ENCODE results near the gene GLTP.
A peak's percentile ranks its signal among the peaks of the same experiment; 100 is the strongest.
"Not testable (repeated sequence)": the region's sequence is repeated elsewhere in the genome, so short reads cannot be mapped to it uniquely, and the experiment has no call there.

The GLTP gene, protein sequence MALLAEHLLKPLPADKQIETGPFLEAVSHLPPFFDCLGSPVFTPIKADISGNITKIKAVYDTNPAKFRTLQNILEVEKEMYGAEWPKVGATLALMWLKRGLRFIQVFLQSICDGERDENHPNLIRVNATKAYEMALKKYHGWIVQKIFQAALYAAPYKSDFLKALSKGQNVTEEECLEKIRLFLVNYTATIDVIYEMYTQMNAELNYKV

DNA sequence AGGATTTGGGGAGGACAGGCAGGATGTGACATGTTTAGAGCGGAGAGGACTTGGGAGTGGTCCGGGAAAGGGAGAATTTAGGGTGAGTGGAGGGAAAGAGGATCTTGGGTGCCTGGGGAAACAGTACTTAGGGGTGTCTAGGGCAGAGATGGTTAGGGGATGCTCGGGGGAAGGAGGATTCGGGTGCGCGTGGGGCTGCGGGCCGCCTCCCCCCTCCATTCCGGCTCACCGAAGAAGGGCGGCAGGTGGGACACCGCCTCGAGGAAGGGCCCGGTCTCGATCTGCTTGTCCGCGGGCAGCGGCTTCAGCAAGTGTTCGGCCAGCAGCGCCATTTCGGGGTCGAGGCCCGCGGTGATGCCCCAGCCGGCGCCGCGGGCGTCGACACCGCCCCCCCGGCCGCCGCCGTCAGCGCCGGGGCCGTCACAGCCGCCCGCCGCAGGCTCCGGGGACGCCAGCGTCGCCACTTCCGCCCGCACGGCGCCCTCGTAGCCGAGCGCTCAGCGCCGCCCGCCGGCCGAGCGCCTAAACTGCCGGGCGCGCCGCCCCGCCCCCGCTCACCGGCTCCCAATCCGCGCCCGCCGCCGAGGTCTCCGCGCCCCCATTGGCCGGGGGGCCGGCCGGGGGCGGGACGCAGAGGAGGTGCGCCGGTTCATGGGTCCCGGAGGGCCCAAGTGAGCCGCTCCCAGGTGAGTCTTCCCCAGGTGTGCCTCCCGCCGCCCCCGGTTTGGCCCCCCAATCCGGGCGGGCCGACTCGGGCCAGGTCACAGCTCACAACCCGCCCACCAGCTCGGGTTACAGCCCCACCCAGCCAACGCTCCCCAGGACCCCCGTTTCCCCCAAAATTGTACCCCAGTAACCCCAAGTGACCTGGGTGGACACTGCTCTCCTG, at the start of gene GLTP:
GLTP (minus strand) TSS at position 499 of the 889 bp plus-strand sequence; CDS start at position 332, 167 bp downstream.
- peak; percentile 94 for DNase-seq

DNA sequence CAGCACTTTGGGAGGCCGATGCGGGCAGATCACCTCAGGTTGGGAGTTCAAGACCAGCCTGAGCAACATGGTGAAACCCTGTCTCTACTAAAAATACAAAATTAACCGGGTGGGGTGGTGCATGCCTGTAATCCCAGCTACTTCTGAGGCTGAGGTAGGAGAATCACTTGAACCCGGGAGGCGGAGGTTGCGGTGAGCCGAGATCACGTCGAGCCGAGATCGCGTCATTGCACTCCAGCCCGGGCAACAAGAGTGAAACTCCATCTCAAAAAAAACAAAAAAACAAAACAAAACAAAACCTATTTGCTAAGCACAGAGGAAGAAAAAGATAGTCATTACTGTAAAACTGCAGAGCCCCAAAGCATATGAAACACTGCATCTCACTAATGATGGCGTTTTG, 49.0 kb upstream of the GLTP start:
- not testable (repeated sequence) for DNase-seq

DNA sequence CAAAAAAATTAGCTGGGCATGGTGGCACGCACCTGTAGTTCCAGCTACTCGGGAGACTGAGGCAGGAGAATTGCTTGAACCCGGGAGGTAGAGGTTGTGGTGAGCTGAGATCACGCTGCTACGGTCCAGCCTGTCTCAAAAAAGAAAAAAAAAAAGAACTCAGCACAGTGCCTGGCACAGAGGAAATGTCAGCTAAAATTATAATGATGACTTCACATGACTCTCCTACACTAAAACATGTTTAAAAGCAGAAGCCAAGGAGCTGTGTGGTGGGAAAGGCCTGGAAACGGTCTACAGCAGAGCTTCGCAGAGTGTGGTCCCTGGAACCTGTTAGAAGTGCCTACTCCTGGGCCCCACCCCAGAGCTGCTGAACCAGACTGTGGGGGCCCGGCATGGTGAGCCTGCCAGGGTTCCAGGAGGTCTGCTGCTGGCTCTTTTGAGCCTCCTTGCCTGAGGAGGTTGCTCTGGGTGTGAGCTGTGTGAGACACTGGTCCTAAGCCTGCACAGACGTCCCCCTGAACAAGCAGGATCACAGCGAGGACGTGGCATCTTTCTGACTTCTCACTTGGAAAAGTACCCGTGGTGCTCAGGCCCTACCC, 47.8 kb upstream of the GLTP start:
- DNase-seq, result no peak

DNA sequence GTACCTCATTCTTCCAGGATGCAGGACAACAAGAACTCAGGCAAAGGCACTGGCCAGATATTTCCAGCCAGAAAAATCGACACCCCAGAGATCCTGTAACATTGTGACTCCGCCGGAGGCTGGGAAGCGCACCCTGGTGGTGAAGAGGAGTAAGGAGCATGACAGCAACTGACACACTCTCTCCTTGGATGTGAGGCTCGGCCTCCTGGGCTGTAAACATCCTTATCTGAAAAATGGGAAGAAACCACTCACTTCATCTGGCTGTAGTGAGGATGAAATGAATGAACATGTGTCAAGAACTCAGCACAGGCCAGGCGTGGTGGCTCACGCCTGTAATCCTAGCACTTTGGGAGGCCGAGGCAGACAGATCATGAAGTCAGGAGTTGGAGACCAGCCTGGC, 47.3 kb upstream of the GLTP start:
- peak; percentile 29 for DNase-seq

DNA sequence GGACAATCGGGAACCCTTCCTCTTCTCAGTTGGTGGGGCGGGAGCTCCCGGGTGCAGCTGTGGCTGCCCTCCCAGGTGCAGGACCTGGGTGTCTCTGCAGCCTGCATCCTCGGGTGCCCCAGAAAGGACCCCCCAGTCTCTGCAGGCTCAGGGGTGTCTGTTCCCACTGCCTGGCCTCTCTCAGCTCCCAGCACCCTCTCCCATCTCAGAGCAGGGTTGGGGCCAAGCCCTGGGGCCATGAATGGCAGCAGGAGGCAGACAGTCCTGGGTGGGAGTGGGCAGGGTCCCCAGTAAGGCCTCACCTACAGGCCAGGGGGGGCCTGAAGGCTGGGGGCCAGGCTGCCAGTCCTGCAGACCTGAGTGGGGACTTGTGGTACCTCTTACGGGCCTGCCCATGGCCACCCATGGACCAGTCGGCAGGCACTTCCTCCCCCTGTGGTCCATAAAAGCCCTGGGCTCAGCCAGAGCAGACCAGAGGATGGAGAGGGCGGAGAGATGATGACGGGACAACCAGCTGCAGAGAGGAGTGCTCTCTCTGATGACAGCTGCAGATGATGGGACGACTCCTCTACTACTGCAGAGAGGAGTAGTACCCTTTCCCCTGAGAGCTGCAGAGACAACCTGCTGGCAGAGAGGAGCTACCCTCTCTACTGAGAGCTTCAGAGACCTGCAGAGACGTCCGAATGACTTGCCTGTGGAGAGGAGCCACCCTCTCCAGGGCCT, 46.3 kb upstream of the GLTP start:
- no peak for DNase-seq

DNA sequence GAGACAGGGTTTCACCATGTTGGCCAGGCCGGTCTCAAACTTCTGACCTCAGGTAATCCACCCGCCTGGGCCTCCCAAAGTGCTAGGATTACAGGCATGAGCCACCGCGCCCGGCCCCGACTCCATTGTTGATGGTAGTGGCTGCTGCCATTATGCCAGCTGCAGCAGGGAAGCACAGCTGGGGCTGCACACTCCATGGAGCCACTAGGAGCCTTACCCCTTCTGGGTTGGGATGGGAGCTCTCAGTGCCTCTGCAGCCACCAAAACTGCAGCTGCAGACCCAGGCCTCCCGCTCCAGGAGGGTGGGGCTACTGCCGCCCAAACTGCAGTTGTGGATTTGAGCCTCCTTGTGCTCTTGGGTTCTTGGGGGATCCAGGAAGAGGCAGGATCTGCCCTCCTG, 45.7 kb upstream of the GLTP start:
- DNase-seq, result no peak

DNA sequence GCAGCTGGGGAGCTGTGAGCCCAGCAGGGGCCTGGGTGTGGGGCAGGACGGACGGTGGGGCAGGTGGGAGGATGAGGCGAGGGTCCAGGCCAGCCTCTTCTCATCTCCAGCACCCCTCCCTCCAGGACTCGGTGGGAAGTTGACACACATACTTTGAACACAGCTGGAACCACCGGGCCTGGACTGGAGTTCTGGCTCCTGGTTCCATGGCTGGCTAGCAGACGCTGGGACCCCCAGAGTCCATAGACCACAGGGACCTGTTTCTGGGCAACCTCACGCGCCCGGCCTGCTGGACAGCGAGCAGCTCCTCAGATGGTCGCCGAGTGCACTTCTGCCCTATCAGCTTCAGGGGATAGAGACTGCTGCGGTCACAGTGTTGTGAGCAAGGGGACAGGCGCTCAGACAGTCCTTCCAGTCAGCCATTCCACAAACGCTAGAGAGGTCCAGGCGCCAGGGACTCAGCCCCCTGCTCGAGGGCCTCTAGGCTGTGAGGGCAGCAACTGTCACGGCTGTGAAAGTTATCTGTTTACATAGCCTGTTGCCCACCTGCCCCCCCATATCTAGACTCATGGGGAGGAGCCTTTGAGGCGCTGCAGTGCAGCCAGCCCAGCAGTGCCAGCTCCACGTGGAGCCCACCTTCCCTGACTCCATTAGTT, 45.0 kb upstream of the GLTP start:
- no peak for DNase-seq

DNA sequence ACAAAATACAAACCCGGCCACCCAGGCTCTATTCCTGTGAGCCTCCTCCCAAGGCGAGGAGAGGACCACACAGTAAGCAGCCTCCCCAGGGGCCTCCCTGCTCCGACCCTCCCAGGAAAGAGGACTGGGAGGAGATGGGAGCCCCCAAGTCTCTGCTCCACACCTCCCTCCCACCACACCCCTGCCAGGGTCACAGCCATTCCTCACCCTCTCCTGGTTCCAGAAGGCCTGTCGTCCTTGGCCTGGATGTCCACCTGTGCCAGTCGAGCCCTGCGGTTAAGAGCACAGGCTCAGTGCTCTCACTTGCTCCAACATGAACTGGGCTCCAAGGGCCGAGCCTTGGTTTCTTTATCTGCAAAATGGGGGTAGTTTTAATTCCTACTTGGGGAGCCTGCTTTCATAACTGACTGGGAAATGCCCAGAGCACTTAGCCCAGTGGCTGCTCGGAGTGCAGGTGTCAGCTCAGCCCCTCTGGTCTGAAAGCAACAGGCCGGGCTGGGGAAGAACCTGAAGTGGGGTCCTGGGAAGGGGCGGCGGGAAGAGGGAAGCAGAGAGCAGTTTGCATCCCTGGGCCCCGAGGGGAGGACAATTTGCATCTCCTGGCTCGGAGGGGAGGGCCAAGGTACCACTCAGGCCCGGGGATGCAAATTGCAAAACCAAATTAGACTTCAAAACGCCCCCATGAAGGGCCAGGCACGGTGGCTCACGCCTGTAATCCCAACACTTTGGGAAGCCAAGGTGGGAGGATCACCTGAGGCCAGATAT, 43.3 kb upstream of the GLTP start:
- DNase-seq, result no peak

DNA sequence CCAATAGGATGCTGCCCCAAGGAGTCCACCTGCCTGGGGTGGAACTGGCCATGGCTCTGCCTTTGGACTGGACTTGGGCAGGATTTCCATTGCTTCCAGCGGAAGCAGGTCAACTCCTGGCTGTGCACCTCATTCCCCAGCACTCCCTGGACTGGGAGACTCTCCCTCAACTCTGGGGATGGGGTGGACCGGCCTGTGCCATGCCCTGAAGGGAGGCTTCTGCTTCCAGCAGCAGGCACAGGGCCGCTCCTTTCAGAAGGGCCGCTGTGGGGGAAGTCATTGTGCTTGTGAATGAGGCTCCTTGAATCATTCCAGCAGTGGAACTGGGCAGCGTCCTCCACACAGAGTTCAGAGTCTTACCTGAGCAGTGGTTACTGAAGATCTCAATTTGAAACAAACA, 42.7 kb upstream of the GLTP start:
- DNase-seq, result no peak

DNA sequence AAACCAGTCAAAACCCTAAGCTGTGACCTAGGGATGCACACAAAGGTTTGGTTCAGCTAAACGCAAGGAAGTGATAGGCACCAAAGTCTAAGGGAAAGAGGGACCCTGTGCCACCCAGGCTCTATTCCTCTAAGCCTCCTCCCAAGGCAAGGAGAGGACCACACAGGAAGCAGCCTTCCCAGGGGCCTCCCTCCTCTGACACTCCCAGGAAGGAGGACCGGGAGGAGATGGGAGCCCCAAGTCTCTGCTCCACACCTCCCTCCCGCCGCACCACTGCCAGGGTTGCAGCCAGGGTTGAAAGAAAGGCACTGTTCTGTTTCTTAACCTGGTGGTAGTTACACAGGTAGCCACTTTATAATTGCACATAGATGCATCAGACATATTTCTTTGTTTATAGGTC, 41.6 kb upstream of the GLTP start:
- no peak for DNase-seq

DNA sequence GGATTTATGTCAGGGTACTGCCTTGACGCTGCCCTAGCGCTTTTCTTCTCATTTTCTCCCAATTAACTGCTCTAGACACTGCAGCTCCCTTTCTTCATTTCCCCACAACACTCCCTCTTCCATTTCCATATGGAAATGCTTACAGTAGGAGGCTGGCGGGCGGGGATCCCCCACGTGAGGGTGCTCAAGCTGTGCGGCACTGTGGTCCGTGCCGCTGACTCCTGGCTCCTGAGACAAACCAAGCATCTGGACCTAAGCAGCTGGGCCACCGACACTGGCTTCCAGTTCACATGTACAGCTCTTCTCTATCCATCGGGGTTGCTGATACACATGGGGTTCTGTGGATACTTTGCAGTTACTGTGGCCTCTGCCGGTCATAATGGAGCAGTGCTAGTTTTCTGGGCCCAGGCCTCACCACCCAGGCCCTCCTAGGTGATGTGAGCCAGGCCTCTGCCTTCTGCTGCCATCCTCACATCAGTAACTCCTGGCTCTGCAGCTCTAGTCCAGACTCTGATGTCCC, 40.0 kb upstream of the GLTP start:
- no peak for DNase-seq

DNA sequence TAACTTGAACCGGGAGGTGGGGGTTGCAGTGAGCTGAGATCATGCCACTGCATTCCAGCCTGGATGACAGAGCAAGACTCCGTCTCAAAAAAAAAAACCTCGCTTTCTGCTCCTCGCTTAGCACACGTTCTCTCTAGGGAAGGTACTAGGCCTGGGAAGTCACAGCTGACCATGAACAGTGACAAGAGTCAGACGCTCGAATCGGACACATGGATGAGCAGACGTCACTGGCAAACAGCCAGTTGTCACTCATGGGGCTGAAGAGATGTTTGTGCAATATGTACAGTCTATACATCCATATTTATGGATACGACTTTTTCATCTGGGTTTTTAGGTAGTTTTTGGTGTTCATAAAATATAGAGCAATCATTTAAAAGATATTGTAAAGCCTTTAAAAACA, 39.1 kb upstream of the GLTP start:
- DNase-seq, result no peak

DNA sequence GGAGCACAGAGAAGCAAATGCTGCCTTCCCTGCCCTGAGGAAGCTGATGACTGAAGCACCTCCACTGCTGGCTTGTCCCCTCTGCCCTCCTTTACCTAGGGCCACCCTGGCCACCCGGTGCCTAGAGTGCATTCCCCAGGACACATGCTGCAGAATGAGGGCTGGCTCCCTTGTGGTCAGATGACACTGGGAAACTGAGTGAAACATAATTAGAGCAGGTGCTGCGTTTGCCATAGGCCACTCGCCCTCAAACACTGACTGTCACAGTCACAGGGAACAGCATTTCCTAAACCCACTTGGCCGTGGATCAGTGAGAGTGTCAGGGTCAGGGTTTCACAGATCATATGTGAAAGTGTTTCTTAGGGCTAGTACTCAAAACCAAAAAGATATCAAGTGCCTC, 35.7 kb upstream of the GLTP start:
- no peak for DNase-seq

DNA sequence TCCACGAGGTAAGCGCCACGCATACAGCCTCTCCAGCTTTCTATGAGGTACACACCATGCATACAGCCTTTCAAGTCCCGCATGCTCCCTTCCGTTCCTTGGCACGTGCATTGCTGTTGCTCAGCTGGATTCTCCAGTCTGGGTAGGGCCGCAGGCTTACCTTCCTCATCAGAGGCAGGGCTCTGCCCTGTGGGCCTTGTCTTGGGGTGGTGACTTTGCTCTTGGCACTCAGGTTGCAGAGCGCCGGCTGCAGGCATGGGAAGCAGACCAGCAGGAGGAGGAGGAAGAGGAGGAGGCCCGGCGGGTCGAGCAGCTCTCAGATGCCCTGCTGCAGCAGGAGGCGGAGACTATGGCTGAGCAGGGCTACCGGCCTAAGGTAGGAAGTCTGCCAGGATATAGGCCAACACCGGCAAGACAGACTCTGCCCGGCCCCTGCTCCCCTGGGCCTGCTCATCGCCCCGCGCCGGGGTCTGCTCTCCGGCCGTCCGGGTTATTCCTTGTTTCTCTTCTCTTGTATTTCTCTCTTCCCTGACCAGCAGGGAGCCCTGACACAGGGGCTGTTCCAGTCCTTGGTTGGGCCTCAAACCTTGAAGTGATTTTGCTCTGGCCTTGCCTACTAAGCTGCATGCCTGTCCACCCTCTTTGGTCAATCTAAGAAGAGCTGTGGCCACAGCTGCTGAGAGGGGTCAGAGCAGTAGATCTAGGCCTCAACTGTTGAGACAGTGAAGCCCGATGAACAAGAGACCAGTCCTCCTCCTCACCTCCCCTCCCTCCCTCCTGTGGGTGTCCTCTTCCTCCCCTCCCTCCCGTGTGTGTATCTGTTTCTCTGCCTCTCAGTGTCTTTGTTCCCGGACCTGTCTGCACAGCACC, 35.1 kb upstream of the GLTP start:
- no peak for DNase-seq

DNA sequence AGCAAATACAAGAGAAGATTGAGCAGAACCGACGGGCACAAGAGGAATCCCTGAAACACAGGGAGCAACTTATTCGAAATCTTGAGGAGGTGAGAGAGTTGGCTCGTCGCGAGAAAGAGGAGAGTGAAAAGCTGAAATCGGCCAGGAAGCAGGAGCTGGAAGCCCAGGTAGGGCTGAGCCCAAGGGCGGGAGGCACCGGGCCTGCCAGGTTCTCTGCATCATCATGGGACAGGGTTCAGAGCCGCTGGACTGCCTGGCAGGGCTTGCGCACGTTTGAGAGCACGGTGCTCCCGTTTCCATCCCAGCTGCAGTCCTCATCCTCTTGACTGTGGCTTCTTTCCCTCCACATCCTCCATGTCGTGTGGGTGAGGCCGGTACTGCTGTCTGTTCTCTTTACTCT, 34.1 kb upstream of the GLTP start:
- no peak for DNase-seq

DNA sequence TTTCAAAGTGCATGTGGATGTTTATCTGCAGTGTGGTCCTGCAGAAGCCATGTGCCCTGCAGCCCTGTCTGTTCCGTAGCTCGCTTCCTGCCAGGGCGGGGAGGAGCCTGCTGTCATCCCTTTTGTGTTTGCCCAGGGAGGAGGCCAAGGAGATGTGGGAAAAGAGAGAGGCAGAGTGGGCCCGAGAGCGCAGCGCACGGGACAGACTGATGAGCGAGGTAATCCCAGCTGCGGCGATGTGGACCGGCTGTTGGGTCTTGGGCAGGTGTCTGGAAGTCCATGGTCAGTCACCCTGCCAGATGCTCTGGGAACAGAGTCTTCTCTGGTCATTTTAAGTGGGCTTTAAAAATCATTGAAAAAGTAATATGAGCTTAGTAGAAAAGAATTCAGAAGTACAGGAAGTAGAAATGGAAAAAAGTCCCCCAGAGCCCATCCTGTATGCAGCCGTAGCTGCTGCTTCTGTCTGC, 32.5 kb upstream of the GLTP start:
- DNase-seq, result no peak

DNA sequence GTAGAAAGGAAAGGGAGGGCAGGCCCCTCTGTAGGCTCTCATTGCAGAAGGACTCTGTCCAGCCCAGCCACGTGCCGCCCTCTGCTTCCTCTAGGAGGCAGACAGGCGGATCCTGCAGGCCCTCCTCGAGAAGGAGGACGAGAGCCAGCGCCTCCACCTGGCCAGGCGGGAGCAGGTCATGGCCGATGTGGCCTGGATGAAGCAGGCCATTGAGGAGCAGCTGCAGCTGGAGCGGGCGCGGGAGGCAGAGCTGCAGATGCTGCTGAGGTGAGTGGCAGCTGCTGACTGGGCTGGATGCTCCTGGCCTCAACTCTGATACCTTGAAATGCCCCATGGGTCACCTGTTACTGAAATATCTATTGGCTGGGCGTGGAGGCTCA, 30.6 kb upstream of the GLTP start:
- no peak for DNase-seq

DNA sequence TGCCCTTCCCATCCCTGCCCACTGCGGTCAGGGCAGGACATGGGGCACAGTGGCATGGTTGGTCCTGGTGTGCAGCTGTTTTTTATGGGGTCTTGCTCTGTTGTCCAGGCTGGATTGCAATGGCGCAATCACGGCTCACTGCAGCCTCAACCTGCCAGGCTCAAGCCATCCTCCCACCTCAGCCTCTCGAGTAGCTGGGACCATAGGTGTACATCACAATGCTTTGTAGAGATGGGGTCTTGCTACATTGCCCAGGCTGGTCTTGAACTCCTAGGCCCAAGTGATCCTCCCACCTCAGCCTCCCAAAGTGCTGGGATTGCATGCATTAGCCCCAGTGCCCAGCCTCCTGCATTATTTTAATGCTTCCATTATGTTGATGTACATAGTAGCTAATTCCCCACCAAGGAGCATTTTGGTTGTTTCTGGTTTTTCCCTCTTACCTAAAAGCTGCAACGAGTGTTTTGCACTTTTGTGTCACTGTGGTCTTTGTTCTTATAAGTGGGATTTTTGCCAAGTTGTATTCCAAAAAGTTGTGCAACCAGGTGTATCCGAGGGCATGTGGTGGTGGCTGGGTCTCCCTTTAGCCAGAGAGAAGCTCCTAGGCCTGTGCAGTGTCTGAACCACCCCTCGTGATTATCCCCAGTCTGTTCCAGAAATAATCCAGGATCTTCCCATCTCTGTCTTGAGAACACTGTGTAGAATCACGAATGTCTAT, 30.1 kb upstream of the GLTP start:
- no peak for DNase-seq

DNA sequence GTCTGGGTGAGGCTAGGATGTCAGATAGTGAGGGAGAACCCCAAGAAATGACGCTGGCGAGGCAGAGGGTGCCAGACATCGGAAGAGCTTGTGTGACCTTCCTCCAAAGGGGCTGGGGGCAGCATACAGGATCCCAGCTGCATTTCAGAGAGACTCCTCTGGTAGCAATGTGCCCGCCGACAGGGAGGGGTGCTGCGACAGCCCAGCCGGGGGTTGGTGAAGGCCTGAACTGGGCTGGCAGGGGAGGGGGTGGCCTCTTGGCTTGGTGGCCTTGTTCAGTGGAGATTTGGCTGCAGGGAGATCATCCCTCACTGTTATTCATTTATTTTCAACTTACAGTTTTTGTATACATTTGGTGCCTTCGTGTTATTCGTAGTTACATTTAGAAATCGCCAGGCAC, 25.0 kb upstream of the GLTP start:
- DNase-seq, result no peak

DNA sequence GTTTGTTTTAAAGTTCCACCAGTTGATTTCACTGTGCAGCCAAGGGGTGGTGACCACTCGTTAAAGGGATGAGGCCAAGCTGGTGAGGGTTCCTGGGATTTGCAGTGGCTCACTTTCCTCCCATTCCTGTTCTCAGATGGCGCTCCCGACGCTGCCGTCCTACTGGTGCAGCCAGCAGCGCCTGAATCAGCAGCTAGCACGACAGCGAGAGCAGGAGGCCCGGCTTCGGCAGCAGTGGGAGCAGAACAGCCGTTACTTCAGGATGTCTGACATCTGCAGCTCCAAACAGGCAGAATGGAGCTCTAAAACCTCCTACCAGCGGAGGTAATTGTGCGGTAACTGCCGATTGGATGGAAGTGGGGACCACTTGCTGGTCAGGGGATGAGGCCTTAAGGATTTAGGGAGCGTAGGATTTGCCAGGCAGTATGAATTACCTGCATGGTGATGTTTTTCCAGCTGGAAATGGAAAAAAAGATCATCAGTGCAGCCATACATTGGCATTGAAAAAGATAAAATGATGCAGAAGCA, 22.6 kb upstream of the GLTP start:
- no peak for DNase-seq

Data from activated T-cell treated with anti-CD3 and anti-CD28 coated beads, Interleukin-2, amount 50 U/mL, for 1 hour (primary cell).